ENCODE measurements around the gene PRKD2. TPM values are rescaled to one million over a fixed set of nuclear protein-coding genes. Genes with fewer than 3 reads are reported as not detected.

The PRKD2 gene
- total and polyA plus RNA-seq, 2 experiments from 2014 or later = 24.7 to 25.5 TPM

DNA sequence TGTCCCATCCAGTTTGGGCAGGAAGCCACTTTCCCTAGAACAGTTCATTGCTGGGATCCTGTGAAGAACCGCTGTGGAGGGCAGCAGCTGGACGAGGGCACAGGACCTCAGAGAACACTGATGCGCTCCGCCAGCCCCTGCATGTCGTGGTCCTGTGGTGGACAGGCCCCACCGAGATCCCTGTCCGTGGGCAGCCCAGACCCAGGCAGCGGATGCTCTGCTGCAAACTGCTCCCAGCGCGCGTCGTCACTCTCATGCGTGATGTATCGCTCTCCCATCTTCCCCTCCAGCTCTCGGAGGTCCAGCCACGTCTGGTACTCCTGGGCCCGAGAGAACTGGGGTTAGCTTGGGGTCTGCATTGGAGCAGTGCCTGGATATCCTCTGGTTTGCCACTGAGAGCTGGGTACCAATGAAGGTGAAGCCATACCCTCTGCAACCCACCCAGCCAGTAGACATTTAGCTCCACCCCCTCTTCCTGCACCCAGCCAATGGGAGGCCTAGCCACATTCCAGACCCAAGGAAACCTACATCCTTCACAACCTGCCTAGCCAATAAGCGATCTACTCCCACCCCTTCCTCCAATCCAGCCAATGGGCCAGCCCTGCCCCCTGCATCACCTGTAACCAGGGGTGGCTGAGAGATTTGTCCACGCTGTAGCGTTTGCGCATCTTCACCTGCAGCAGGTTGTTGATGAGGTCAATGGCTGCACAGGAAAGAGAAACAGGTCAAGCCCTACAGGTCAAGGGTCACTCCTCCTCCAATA lies 42.3 kb downstream of the PRKD2 start:
- H3K27ac ChIP-seq = no peak overlapping the region
- peaks cover 2% of the 10 kb centered on the region for H3K36me3 ChIP-seq
- peak in 1 of 2 donors; percentile 71 for DNase-seq (ENCODE audit: low read depth in 1 of 2, low spot score in 1 of 2)
- no peaks in the 10 kb centered on the region for H3K27me3 ChIP-seq
- TF ChIP-seq, protein P1, sequence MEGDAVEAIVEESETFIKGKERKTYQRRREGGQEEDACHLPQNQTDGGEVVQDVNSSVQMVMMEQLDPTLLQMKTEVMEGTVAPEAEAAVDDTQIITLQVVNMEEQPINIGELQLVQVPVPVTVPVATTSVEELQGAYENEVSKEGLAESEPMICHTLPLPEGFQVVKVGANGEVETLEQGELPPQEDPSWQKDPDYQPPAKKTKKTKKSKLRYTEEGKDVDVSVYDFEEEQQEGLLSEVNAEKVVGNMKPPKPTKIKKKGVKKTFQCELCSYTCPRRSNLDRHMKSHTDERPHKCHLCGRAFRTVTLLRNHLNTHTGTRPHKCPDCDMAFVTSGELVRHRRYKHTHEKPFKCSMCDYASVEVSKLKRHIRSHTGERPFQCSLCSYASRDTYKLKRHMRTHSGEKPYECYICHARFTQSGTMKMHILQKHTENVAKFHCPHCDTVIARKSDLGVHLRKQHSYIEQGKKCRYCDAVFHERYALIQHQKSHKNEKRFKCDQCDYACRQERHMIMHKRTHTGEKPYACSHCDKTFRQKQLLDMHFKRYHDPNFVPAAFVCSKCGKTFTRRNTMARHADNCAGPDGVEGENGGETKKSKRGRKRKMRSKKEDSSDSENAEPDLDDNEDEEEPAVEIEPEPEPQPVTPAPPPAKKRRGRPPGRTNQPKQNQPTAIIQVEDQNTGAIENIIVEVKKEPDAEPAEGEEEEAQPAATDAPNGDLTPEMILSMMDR (IDR thresholded peaks at IDR 0.05; ENCODE audit: low read depth, low read length) = no peak
- no peaks in the 10 kb centered on the region for H3K4me1 ChIP-seq (ENCODE audit: low read depth)
- H3K9me3 ChIP-seq (ENCODE audit: low read depth) = no peaks in the 10 kb centered on the region
- no peak overlapping the region for H3K4me3 ChIP-seq

DNA sequence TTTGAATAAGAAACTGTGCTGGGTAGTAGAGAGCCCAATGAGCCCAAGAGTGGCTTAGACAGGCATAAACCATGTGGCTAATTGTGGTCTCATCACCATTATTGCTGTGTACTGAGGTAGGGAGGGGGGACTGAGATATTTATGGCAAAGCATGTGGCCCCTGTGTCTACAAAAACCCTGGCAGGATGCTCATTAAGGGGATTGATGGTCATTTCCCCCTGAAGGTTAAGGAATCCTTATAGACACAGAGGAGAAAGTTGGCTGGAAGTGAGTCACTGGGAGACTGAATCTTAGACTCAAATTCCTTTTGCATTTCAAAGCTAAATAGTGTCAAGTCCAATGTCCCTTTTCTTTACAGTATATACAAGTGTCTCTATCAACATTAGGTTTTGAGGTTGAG lies 46.1 kb downstream of the PRKD2 start:
- TF ChIP-seq, protein P1 (IDR thresholded peaks at IDR 0.05; ENCODE audit: low read depth, low read length) = no peak

DNA sequence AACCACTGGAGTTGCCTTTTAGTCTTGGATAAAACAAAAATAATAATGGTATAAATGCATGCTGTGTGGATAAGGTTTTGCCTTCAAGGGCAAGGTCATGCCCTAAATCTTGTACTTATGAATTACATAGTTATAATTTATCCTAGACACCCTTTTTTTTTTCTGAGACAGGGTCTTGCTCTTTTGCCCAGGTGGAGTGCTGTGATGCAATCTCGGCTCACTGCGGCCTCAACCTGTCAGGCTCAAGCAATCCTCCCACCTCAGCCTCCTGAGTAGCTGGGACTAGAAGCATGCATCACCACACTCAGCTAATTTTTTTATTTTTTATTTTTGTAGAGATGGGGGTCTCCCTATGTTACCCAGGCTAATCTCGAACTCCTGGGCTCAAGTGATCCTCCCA lies 48.3 kb downstream of the PRKD2 start:
- Histone ChIP-seq H3K36me3 (peaks cover 1% of the 10 kb centered on the region), H3K4me1 (ENCODE audit: low read depth) (no peaks in the 10 kb centered on the region), H3K4me3 (no peak overlapping the region), H3K9me3 (ENCODE audit: low read depth) (no peaks in the 10 kb centered on the region), H3K27ac (no peak overlapping the region), H3K27me3 (no peaks in the 10 kb centered on the region)
- DNase-seq (ENCODE audit: low read depth in 1 of 2, low spot score in 1 of 2) = no peak
- TF ChIP-seq, protein P1 (IDR thresholded peaks at IDR 0.05; ENCODE audit: low read depth, low read length) = no peak

More for the DNA sequence above, 46.1 kb downstream of the PRKD2 start:
- Histone ChIP-seq H3K4me1 (ENCODE audit: low read depth) (no peaks in the 10 kb centered on the region), H3K36me3 (peaks cover 2% of the 10 kb centered on the region), H3K9me3 (ENCODE audit: low read depth) (no peaks in the 10 kb centered on the region), H3K4me3 (no peak overlapping the region), H3K27me3 (no peaks in the 10 kb centered on the region), H3K27ac (no peak overlapping the region)
- DNase-seq (ENCODE audit: low read depth in 1 of 2, low spot score in 1 of 2) = no peak

DNA sequence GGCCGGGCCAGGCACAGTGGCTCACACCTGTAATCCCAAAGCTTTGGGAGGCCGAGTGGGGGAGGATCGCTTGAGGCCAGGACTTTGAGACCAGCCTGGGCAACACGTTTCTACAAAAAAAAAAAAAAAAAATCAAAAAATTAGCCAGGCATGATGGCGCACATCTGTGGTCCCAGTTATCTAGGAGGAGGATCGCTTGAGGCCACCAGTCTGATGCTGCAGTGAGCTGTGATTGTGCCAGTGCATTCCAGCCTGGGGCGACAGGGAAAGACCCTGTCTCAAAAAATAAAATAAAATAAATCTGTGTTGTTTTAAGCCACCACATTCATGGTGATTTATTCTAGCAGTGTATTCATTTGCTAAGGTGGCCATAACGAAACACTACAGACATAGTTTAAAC lies 51.8 kb downstream of the PRKD2 start:
- DNase-seq (ENCODE audit: low read depth in 1 of 2, low spot score in 1 of 2) = no peak
- no peak overlapping the region for H3K27ac ChIP-seq
- no peaks in the 10 kb centered on the region for H3K27me3 ChIP-seq
- H3K4me1 ChIP-seq (ENCODE audit: low read depth) = peaks cover 3% of the 10 kb centered on the region
- H3K4me3 ChIP-seq = no peak overlapping the region
- TF ChIP-seq, protein P1 (IDR thresholded peaks at IDR 0.05; ENCODE audit: low read depth, low read length) = no peak
- no peaks in the 10 kb centered on the region for H3K36me3 ChIP-seq
- H3K9me3 ChIP-seq (ENCODE audit: low read depth) = no peaks in the 10 kb centered on the region

DNA sequence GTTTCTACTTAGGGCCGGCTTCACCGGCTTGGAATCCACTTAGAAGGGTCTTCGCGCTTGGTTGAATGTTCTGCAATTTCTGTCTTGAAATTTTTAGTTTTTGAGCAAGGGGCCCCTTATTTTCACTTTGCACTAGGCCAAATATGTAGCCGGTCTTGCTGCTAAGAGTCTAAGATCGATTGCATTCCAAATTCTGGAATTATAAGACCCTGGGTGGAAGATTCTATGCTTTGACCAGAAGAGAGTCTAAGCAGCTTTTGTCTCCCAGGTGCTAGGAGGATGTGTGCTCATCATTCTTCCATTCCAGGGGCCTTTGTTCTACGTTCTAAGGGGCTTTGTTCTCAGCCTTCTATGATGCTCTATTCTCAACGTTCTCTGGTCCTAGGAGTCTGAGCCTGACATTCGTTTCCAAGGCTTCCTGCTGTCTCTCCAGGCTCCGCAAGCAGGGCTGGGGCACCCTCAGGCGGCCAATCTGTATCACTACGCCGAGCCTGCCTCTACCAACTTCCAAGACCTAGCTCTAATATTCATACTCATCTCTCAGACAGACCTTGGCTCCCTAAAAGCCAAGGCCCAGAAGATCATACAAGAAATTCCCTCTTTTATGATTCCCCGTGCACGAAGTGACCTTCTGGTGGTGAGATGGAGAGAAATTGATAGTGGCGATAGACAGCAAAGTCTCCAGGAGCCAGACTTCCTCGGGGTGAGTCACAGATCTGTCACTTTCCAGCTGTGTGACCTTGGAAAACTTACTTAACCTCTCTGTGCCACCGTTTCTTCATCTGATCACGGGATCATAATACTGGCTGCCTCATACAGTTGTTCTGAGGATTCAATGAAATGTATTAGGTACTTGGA lies 55.0 kb downstream of the PRKD2 start:
- Histone ChIP-seq H3K4me3 (no peak overlapping the region), H3K36me3 (no peaks in the 10 kb centered on the region), H3K27ac (peak overlapping the region; percentile 8), H3K9me3 (ENCODE audit: low read depth) (no peaks in the 10 kb centered on the region), H3K4me1 (ENCODE audit: low read depth) (peaks cover 9% of the 10 kb centered on the region), H3K27me3 (no peaks in the 10 kb centered on the region)
- peak; percentile 90 to 95 for DNase-seq (ENCODE audit: low read depth in 1 of 2, low spot score in 1 of 2)
- TF ChIP-seq, protein P1 (IDR thresholded peaks at IDR 0.05; ENCODE audit: low read depth, low read length) = peak; percentile 93
